ENCODE results near the gene DNAH8. TPM values are rescaled to one million over a fixed set of nuclear protein-coding genes. Genes with fewer than 3 reads are reported as not detected.

DNAH8 gene
- total RNA-seq, 4 donors from 2014 or later = not detected

DNA sequence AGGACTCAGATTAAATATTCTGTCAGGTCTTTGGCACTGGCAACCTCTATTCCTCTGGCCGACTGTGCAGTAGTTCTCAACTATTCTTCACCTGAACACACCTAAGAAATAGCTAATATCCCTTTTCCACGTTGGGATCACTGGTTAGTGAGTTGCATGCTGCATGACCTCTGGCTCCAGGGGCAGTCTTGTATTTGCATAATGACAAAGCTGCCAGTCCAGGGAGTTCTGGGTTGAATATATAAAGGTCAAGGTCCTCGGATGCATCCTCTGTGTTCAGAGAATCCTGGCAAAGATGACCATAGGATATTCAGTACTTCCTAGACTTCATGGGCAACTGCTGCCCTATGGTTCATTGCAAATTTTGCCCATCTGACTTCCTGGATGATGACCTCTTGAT is 131.2 kb downstream of the DNAH8 start:
- intact Hi-C loops (cut with DNase I; ENCODE audit: low total_unique reads) (no loop called here), in situ Hi-C loops (cut with MboI; ENCODE audit: low sequenced_read_pairs in 4 of 4) (no loop called here)
- H3K9me3 ChIP-seq = no peaks in the 10 kb centered on the region
- ATAC-seq (no peak), DNase-seq (no peak)
- H3K27me3 ChIP-seq = peaks cover 0 to 2% (median 0%) of the 10 kb centered on the region in 3 donors
- no peak for TF ChIP-seq POLR2A (IDR thresholded peaks at IDR 0.05)
- TF ChIP-seq, protein P1, sequence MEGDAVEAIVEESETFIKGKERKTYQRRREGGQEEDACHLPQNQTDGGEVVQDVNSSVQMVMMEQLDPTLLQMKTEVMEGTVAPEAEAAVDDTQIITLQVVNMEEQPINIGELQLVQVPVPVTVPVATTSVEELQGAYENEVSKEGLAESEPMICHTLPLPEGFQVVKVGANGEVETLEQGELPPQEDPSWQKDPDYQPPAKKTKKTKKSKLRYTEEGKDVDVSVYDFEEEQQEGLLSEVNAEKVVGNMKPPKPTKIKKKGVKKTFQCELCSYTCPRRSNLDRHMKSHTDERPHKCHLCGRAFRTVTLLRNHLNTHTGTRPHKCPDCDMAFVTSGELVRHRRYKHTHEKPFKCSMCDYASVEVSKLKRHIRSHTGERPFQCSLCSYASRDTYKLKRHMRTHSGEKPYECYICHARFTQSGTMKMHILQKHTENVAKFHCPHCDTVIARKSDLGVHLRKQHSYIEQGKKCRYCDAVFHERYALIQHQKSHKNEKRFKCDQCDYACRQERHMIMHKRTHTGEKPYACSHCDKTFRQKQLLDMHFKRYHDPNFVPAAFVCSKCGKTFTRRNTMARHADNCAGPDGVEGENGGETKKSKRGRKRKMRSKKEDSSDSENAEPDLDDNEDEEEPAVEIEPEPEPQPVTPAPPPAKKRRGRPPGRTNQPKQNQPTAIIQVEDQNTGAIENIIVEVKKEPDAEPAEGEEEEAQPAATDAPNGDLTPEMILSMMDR (IDR thresholded peaks at IDR 0.05 in 4 of 5, conservative IDR thresholded peaks at IDR 0.05 in 1 of 5) = no peak
- H3K4me1 ChIP-seq = no peaks in the 10 kb centered on the region
- no peak overlapping the region for H3K4me3 ChIP-seq
- no peak overlapping the region for H3K27ac ChIP-seq
- no peaks in the 10 kb centered on the region for H3K36me3 ChIP-seq

DNA sequence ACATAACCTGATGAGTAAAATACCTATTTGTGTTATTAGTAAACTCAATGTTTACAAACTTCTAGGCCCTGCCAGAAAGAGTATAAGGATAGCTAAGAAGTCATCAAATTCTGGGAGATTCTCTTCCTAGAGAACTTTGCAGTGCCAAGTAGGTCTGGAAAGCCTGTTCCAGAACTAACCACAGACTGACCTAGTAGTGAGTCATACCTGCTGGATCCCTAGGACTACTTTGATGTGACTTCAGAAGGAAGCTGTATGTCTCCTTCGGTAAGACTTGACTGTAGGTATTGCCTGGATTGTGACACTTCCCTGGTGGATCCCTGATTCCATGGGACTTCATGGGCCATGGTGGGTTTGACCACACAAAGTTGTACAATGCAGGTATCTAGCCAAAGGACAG is 131.7 kb downstream of the DNAH8 start:
- ATAC-seq = no peak
- no peaks in the 10 kb centered on the region for H3K9me3 ChIP-seq
- in situ Hi-C loops (cut with MboI; ENCODE audit: low sequenced_read_pairs in 4 of 4) = no loop called here

DNA sequence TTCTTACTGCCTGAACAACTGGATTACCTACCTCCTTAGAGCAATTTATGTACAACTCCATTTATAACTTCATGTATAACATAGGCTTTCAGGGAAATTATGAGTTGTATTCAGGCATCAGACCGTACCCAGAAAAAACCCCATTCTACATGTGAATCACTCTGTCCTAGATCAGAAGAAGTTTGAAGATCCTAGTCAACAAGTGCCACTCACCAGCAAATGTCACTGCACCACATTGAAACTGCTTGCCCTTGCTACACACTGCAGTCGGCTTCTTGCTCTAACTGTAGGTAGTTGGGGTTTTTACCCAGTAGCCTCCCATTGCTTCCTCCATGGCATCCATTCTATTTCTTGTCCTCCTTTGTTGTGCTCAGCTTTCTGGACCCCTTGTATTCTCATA is 132.4 kb downstream of the DNAH8 start:
- no peaks in the 10 kb centered on the region for H3K9me3 ChIP-seq

More for the DNA sequence above, 131.7 kb downstream of the DNAH8 start:
- Histone ChIP-seq H3K4me1 (no peaks in the 10 kb centered on the region), H3K36me3 (no peaks in the 10 kb centered on the region), H3K4me3 (no peak overlapping the region), H3K27me3 (peaks cover 0 to 2% (median 0%) of the 10 kb centered on the region in 3 donors), H3K27ac (no peak overlapping the region)
- no peak for DNase-seq
- intact Hi-C loops (cut with DNase I; ENCODE audit: low total_unique reads) = no loop called here
- TF ChIP-seq POLR2A (IDR thresholded peaks at IDR 0.05) = no peak
- TF ChIP-seq, protein P1 (IDR thresholded peaks at IDR 0.05 in 4 of 5, conservative IDR thresholded peaks at IDR 0.05 in 1 of 5) = no peak

DNA sequence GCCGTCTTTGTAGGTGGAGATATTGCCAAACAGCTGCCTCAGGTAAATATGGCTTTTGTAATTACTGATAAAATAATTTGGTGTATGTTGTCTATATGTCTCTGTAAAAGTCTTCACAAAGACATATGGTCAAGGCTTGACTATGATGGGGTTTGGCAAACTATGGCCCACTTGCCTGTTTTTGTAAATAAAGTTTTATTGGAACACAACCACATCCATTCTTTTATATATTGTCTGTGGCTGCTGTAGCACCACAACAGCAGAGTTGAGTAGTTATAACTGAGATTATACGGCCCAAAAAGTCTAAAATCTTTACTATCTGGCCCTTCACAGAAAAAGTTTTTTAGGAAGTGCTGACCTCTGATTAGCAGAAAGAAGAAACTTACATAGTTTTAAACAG is 133.6 kb downstream of the DNAH8 start:
- H3K36me3 ChIP-seq = no peaks in the 10 kb centered on the region
- H3K27me3 ChIP-seq = peaks cover 0 to 2% (median 0%) of the 10 kb centered on the region in 3 donors
- no peaks in the 10 kb centered on the region for H3K4me1 ChIP-seq
- H3K4me3 ChIP-seq = no peak overlapping the region
- TF ChIP-seq, protein P1 (IDR thresholded peaks at IDR 0.05 in 4 of 5, conservative IDR thresholded peaks at IDR 0.05 in 1 of 5) = no peak
- no peak for TF ChIP-seq POLR2A (IDR thresholded peaks at IDR 0.05)
- ATAC-seq (no peak), DNase-seq (no peak)
- H3K9me3 ChIP-seq = no peaks in the 10 kb centered on the region
- in situ Hi-C loops (cut with MboI; ENCODE audit: low sequenced_read_pairs in 4 of 4) (no loop called here), intact Hi-C loops (cut with DNase I; ENCODE audit: low total_unique reads) (no loop called here)
- no peak overlapping the region for H3K27ac ChIP-seq

More for the DNA sequence above, 132.4 kb downstream of the DNAH8 start:
- Histone ChIP-seq H3K4me3 (no peak overlapping the region), H3K27ac (no peak overlapping the region), H3K4me1 (no peaks in the 10 kb centered on the region), H3K27me3 (peaks cover 0 to 2% (median 0%) of the 10 kb centered on the region in 3 donors), H3K36me3 (no peaks in the 10 kb centered on the region)
- ATAC-seq (no peak), DNase-seq (no peak)
- intact Hi-C loops (cut with DNase I; ENCODE audit: low total_unique reads) (no loop called here), in situ Hi-C loops (cut with MboI; ENCODE audit: low sequenced_read_pairs in 4 of 4) (no loop called here)
- TF ChIP-seq, protein P1 (IDR thresholded peaks at IDR 0.05 in 4 of 5, conservative IDR thresholded peaks at IDR 0.05 in 1 of 5) = no peak
- no peak for TF ChIP-seq POLR2A (IDR thresholded peaks at IDR 0.05)

DNA sequence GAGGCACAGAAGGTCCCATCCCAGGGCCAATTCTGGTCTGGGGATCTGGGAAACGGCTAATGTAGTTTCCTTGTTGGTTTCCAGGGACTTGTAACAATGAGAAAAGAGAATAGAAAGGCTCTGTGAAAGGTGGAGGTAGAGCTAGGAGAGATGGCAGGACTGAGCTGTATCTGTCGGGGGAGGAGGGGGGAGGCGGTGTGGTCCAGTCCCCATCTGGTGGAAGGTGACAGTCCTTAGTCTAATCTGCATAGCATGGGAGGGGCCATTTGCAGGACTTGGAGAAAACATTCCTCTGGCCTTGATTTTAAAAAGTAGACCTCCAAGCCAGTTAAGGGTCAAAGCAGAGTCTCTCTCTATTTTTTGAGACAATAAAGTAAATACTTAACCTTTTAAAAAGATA is 137.1 kb downstream of the DNAH8 start:
- intact Hi-C loops (cut with DNase I; ENCODE audit: low total_unique reads) = no loop called here
- in situ Hi-C loops (cut with MboI; ENCODE audit: low sequenced_read_pairs in 4 of 4) = loop anchor here in 1 of 4 donors (25.0 kb wide), 1 partner anchor 460 kb away; the partner anchor contains the start of genes KCNK16 and KCNK17
- no peak for ATAC-seq

More for the DNA sequence above, 137.1 kb downstream of the DNAH8 start:
- Histone ChIP-seq H3K4me1 (no peaks in the 10 kb centered on the region), H3K27me3 (peaks cover 0 to 2% (median 0%) of the 10 kb centered on the region in 3 donors), H3K9me3 (no peaks in the 10 kb centered on the region), H3K36me3 (no peaks in the 10 kb centered on the region), H3K27ac (no peak overlapping the region), H3K4me3 (no peak overlapping the region)
- DNase-seq = no peak
- TF ChIP-seq POLR2A (IDR thresholded peaks at IDR 0.05) = no peak
- TF ChIP-seq, protein P1 (IDR thresholded peaks at IDR 0.05 in 4 of 5, conservative IDR thresholded peaks at IDR 0.05 in 1 of 5) = no peak

Measured in gastrocnemius medialis (tissue), 4 donors.